DOHH2 (cell line): Measurements from ENCODE around the gene CHCHD6.

Experiments used
- EZH2phosphoT487 ChIP-seq: fragments of 200-600 bp; sonication (generic); IDR thresholded peaks from 2 replicates; pipeline ENCODE4 v1.6.1; 2017; ENCODE audit warnings: borderline replicate concordance, mild to moderate bottlenecking, antibody characterized with exemption, low read length, moderate library complexity, mixed read lengths
- TF ChIP-seq, protein P1 (sequence below): fragments of 200-600 bp; sonication (generic); IDR thresholded peaks from one replicate; pipeline ENCODE4 v1.5.1; 2014; ENCODE audit warnings: antibody characterized with exemption, mild to moderate bottlenecking, low read depth, low read length; ENCODE audit not compliant: poor library complexity, severe bottlenecking

DNA sequence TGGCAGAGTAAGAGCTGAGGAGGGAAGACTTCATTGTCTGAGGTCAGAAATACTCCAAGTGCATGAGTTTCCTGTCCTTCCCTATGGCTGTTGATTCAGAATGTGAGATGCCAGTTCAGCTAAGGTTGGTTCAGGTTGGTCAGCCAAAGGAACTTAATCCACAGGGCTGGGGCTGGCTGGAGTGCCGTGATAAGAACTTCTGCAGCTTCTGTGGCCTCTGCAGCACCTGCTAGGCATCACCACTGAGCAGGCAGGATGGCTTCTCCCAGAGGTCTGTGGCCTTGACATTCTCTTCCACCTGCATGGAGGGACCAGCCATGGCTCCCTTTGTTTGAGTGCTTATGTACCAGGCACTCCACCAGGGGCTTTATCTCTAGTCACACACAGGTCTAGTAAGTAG lies 169.4 kb downstream of the CHCHD6 start:
- TF ChIP-seq, protein P1, sequence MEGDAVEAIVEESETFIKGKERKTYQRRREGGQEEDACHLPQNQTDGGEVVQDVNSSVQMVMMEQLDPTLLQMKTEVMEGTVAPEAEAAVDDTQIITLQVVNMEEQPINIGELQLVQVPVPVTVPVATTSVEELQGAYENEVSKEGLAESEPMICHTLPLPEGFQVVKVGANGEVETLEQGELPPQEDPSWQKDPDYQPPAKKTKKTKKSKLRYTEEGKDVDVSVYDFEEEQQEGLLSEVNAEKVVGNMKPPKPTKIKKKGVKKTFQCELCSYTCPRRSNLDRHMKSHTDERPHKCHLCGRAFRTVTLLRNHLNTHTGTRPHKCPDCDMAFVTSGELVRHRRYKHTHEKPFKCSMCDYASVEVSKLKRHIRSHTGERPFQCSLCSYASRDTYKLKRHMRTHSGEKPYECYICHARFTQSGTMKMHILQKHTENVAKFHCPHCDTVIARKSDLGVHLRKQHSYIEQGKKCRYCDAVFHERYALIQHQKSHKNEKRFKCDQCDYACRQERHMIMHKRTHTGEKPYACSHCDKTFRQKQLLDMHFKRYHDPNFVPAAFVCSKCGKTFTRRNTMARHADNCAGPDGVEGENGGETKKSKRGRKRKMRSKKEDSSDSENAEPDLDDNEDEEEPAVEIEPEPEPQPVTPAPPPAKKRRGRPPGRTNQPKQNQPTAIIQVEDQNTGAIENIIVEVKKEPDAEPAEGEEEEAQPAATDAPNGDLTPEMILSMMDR: no peak
- TF ChIP-seq EZH2phosphoT487: no peak
